Activated CD8-positive, alpha-beta memory T cell treated with anti-CD3 and anti-CD28 coated beads, Interleukin-2, amount 50 U/mL, for 1 hour (primary cell): Measurements from ENCODE around the gene PKP1.

ENCODE experiments used
- DNase-seq: peaks from one replicate; pipeline ENCODE4 v3.0.0-alpha.2; 2020; ENCODE audit errors: extremely low read depth

Gene PKP1

GRCh38 chr1:201282216-201282615 is 1.1 kb upstream of the PKP1 start:
- DNase-seq: no peak

DNA sequence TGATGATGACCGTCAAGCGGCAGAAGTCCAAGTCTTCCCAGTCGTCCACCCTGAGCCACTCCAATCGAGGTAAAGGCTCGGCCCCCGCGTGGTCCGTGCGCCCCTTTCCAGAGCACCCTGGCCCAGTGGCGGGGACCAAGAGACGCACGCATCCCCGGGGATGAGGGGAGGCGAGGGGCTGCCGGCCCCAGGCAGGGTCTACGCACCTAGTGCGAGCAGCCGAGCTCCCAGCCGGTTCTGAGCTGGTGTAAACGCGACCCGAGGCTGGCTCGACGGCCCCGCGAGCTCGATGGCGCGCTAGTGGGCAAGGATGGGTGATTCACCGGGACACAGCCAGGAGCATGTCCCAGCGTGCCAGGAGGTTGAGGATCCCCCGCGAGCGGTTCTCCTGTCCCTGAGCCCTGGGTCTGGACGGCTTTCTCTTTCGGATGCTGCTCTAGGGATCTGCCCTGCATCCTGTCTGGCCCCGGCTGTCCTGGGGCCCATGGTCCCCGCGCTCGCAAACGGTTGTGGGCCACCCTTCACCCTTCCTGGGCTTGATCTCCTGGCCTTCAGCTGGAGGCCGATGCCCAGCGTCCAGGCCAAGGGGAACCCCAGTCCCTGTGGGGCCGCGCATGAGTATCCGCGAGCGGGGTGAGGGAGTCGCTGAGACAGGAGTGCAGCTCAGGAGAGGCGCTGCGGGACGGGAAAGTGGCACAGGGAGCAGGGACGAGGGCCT is 689 bp downstream of the PKP1 start:
- DNase-seq: no peak

DNA sequence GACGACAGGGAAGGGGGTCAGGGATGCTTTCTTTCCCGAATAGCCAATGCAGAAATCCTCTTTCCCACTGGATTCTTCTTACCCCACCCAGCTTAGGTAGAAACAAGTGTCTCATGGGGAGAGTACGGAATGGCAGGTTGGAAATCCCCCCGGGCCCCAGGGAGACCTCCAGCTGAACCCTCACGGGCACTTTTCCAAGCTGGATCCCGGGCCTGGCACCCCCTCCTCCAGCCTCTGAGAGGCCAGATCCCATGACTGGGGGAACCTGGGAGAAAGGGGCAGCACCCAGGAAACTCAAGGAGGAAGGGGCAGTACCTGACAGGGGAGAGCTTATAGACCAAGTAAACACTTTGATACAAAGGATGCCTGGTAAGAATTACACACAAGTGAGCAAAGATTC is 1.3 kb downstream of the PKP1 start:
- no peak for DNase-seq

DNA sequence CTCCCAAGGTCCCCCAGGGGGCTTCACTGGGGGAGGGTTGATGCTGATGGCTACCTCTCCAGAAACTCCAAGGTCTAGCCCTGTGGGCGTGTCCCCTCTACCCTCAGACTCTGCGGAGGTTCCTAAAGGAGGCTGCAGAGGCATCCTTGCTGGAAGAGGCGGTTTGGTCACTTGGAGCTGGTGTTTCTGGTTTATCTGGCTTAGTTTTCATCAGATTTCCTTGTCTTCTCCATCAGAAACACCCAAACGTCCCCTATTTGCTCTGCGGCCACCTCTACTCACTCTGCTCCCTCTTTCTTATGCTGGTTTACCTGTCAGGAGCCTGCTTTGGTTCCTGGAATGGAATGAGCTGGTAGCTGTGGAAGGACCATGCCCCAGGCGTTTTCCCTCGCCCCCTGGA is 2.5 kb downstream of the PKP1 start:
- no peak for DNase-seq

- DNase-seq: no peak
Observed at GRCh38 chr1:201286445-201286844, 3.1 kb downstream of the PKP1 start.

DNA sequence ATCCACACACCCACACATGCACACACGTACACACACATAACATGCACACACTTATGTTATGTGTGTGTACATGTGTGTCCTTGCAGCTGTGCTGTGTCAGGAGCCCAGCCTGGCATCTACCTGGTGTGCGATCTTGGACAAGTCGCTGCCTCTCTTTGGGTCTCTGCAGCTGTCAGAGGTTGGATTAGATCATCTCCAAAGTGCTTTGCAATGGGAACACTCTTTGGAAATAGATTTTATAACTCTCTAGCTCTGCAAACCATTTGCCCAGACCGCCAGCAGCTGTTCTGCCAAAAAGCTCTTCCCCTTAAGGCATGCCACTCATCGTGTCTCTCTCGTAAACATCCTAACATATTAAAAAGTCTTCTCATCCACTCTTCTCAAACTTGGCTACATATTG is 4.7 kb downstream of the PKP1 start:
- no peak for DNase-seq

DNA sequence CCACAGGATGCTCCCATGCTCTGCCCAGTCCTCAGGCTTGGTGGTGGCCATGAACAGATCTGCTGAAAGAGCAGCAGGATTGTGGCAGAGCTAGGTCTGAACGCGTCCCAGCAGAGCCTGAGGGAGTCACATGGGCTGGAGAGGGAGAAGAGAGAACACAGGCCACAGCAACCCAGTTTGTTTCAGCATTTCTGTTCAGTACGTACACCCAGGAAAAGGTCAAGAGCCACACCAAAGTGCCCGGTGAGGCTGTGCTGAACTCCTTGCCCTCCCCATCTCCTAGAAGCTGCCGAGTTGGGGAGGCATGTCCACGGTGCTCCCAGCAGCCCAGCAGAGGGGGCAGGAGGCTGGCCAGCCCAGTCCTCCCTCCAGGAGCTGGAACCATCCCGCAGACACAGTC is 5.5 kb downstream of the PKP1 start:
- no peak for DNase-seq

DNA sequence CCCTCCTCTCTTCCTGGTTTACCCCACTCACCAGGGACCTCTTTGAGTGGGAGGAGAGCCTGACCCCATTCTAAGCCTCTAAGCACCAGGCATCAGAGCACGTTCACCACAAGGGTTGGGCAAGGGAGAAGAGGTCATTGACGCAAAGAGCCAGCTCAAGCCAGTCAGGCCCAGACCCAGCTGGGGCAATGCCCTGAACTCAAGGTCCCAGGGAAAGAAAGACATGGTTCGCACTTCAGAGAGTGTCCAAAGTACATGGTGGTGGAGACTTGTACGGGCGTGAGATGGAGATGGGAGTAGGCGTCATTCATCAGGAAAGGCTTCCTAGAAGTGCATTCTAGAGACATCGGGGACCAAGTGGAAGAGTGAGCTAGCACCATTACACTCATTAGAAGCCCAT is 7.2 kb downstream of the PKP1 start:
- DNase-seq: no peak

- DNase-seq: no peak
Observed at GRCh38 chr1:201291916-201292315, 8.6 kb downstream of the PKP1 start.

- DNase-seq: no peak
Observed at GRCh38 chr1:201294876-201295275, 11.6 kb downstream of the PKP1 start.

DNA sequence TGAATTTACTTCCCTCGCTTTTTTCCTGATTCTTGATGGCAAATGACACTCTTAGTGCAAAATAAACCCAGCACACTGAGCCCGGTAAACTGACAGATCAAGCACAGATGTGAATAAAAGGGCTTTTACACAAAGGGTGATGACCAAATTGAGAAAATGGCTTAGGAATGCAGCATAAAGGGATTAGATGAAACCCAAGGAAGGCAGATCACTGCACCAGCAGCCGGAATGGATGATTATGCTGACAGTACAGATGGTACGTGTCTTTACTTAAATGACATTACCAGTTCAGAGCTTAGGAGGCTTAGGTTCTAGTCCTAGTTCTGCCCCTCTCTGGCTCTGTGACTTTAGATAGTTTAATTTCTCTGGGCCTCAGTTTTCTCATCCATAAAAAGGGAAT is 12.0 kb downstream of the PKP1 start:
- DNase-seq: no peak

DNA sequence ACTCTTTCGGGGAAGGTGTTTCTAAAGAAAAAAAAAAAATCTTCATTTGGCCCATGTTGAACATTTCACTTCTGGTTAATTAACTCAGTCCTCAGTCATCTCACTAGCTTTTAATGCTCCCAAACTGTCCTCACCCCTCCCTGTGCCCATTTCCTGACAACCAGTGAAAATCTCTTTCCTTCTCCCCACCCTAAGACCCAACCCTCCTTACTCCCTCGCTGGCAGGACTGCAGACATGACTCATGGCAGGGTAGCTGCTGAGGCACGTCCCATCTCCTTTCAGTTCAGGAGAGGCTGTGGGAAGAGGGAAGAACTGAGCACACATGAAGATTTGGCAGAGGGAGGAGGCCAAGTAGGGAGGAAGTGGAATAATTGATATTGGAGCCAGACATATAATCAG is 12.6 kb downstream of the PKP1 start:
- no peak for DNase-seq

GRCh38 chr1:201296352-201296751 is 13.0 kb downstream of the PKP1 start:
- no peak for DNase-seq

- DNase-seq: no peak
Observed at GRCh38 chr1:201298396-201299381, 15.4 kb downstream of the PKP1 start.

- no peak for DNase-seq
Observed at GRCh38 chr1:201299968-201300367, 16.7 kb downstream of the PKP1 start.

- no peak for DNase-seq
Observed at GRCh38 chr1:201300641-201301040, 17.3 kb downstream of the PKP1 start.

DNA sequence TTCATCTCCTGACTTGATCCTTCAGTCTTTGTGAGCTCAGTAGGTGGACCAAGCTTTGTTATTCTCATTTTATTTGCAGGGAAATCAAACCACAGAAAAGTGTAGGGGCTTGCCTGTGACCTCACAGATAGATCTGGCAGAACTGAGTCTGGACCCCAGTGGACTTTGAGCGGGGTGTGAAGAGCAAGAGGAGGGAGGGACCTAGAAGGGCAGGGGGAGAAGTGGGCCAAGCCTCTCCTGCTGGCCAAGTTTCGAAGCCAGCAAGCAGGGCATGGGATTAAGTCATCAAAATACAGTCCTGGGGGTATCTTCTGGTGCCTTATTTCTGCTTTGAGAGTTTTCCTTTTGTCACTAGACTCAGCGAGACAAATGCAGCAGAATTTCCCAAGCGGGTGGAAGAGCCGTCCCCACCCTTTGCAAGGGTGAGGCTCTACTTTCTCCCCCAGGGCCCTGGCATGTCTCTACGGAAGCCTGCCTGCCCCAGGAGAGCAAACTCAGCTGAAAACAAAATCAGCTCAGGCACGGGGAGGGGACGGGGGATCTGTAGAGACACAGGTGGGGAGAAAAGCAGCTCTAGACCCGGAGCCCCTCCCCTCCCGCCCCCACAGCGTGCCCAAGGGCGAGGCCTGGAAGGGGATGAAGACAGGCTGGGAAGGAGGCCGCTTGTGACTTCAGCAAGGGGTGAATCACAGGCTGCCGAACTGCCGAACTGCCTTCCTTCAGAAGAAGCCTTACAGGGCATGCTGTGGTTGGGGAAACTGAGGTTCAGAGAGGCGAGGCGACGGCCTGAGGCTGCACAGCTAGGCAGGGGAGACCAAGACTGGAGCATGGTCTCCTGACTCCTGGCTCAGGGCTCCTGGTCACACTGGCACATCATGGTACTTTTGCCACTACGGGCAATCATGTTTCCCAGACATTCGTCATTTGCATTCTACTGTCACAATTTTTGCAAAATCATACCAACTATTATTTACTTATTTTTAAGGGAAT is 19.2 kb downstream of the PKP1 start:
- DNase-seq: no peak

- DNase-seq: no peak
Observed at GRCh38 chr1:201304126-201304525, 20.8 kb downstream of the PKP1 start.

- DNase-seq: no peak
Observed at GRCh38 chr1:201305815-201306214, 22.5 kb downstream of the PKP1 start.

DNA sequence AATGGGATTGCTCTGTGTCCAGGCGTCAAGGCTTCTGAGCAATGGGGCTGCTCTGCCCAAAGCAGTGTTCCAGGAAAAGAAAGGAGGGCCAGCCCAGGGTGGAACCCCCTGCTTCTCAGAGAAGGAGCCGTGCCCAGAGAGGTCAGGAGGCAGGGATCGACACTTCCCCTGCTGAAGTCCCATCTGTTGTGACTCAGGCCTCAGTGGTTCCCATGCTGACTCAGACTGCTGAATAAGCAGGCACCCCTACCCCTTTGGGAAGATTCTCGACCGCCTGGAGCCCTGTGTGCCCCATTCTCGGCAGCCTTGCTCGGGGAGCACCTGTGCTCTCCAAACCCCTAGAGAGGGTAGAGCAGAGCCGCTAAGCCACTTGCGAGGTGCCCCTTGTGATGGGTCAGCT is 23.9 kb downstream of the PKP1 start:
- no peak for DNase-seq

DNA sequence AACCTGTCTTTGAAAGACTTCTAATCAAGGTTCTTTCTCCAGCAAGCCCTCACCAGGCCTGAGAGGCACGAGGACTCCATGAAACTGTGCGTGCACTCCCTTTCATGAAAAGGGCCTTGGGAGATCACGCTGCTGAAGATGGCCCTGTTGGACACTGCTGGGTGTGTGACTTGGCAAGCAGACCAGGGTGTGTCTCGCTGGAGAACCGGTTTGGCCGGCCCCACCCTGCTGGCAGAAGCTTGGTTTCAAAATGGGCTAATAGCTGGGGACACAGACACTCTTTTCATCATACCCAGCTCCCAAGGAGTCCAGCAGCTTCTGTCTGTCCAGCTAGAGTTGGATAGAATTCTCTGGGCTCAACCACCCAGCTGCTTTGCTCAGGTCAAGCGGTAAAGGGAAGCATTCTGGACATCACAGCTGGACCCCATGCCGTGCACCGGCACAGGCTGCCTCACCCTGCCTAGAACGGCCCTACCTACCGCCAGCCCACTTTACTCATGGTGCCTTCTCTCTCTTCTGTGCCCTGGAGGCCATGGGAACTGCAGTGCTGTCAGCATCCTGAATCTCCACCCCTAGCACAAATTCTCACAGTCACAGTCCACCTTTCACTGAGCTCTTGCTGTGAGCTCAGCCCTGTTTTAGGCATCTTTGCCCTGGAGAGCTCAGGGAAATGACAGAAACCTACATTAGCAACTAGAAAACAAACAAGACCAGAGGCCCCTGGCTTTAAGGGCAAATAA is 24.6 kb downstream of the PKP1 start:
- DNase-seq: no peak
